Activated CD8-positive, alpha-beta T cell treated with anti-CD3 and anti-CD28 coated beads for 36 hours (primary cell): ENCODE data around the gene TTLL13. TPM values are rescaled to one million over a fixed set of nuclear protein-coding genes. Genes with fewer than 3 reads are reported as not detected.

Source experiments
- ATAC-seq: fragments of 200-7000 bp; cut with Tn5 transposase; one replicate; pipeline ENCODE4 v1.10.0; 2021; ENCODE audit warnings: mild to moderate bottlenecking, moderate library complexity
- CTCF ChIA-PET: fragments of 350-600 bp; sonication (Branson Sonifier 250); formaldehyde crosslinking; loops from one replicate; lab custom pipeline; 2021; ENCODE audit warnings: antibody characterized with exemption; lab: Charles Lee
- POLR2A ChIA-PET: fragments of 350-600 bp; sonication (Branson Sonifier 250); formaldehyde crosslinking; loops from one replicate; lab custom pipeline; 2021; ENCODE audit warnings: antibody characterized with exemption; lab: Charles Lee
- DNase-seq: peaks from one replicate; pipeline ENCODE4 v3.0.0-alpha.2; 2020
- H3K27ac Mint-ChIP-seq: one replicate; pipeline ENCODE4 v1.8.0; 2021; ENCODE audit warnings: mild to moderate bottlenecking, mixed read lengths
- H3K27me3 Mint-ChIP-seq: one replicate; pipeline ENCODE4 v1.8.0; 2021; ENCODE audit warnings: mixed read lengths
- H3K36me3 Mint-ChIP-seq: one replicate; pipeline ENCODE4 v1.8.0; 2021; ENCODE audit warnings: low read depth, mixed read lengths
- H3K4me1 Mint-ChIP-seq: one replicate; pipeline ENCODE4 v1.8.0; 2021; ENCODE audit warnings: low read depth, mixed read lengths
- H3K4me3 Mint-ChIP-seq: one replicate; pipeline ENCODE4 v1.8.0; 2021; ENCODE audit warnings: mild to moderate bottlenecking, moderate library complexity, mixed read lengths
- H3K9me3 Mint-ChIP-seq: one replicate; pipeline ENCODE4 v1.8.0; 2021; ENCODE audit warnings: mixed read lengths
- intact Hi-C: fragments of 100-400 bp; cut with micrococcal nuclease; formaldehyde crosslinking; loops from one replicate; pipeline ENCODE4 v1.10.0; 2022
- total RNA-seq, 2 experiments: library from RNA; stranded (reverse); gene quantifications; one replicate each; pipeline ENCODE4 v1.2.3, GENCODE V29; 2021
- TF ChIP-seq, protein P1 (sequence below): fragments of 200-600 bp; IDR thresholded peaks from one replicate; pipeline ENCODE4 v1.8.0; 2022; ENCODE audit warnings: antibody characterized with exemption, mild to moderate bottlenecking

Gene TTLL13
- total RNA-seq, 2 experiments from 2014 or later: 0.20 to 1.1 TPM

DNA sequence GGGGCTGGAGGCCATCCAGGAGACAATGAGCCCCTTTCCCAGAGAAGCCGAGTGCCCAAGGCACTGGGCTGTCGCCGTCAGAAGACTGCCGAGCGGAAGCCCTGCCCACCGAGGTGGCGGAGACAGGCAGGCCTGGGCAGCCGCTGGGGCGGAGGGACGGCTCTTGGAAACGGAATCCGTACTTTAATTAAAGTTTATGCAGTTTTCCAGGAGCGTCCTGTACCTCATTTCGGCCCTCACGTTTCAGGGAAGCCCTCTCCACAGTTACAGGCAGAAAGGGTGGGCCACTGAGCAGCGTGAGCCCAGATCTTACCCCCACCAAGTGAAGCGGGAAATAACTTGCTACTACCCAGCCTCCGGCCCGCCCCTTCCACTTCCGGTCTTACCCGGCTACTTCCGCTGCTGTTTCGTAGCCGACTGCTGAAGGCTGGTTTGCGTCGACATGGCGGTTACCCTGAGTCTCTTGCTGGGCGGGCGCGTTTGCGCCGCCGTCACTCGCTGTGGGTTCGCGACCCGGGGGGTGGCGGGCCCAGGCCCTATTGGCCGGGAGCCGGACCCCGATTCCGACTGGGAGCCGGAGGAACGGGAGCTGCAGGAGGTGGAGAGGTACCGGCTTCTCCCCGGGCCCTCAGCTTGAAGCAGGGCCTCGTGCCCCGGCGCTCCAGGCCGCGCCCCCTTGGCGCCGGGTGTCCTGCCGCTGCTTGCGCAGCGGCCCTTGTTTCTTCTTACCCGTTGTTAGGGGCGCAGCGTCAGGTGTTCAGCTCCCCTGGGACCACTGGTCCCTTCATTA lies 16.1 kb downstream of the TTLL13 start, which contains the start of gene NGRN:
TSS of gene NGRN (plus strand) at position 402 of the 790 bp plus-strand sequence. CDS start at position 443, 41 bp downstream.
- TF ChIP-seq, protein P1, sequence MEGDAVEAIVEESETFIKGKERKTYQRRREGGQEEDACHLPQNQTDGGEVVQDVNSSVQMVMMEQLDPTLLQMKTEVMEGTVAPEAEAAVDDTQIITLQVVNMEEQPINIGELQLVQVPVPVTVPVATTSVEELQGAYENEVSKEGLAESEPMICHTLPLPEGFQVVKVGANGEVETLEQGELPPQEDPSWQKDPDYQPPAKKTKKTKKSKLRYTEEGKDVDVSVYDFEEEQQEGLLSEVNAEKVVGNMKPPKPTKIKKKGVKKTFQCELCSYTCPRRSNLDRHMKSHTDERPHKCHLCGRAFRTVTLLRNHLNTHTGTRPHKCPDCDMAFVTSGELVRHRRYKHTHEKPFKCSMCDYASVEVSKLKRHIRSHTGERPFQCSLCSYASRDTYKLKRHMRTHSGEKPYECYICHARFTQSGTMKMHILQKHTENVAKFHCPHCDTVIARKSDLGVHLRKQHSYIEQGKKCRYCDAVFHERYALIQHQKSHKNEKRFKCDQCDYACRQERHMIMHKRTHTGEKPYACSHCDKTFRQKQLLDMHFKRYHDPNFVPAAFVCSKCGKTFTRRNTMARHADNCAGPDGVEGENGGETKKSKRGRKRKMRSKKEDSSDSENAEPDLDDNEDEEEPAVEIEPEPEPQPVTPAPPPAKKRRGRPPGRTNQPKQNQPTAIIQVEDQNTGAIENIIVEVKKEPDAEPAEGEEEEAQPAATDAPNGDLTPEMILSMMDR: no peak
- H3K27ac Mint-ChIP-seq: peak within 1 kb of the TSS; percentile 99
- H3K4me3 Mint-ChIP-seq: peak within 1 kb of the TSS; percentile 85
- POLR2A ChIA-PET: interaction anchor here (0.5 to 1.8 kb wide), 14 partner anchors 8 to 667 kb away, joined by 3 to 9 read pairs (median 4); partner anchors contain the start of genes HDDC3 and TTLL13
- peaks cover 34% of the 10 kb centered on the region for H3K36me3 Mint-ChIP-seq
- peaks cover 32% of the 10 kb centered on the region for H3K4me1 Mint-ChIP-seq
- CTCF ChIA-PET: interaction anchor here (1.3 kb wide), 1 partner anchor 16 kb away, joined by 3 read pairs; no protein-coding TSS in a partner anchor
- H3K27me3 Mint-ChIP-seq: no peaks in the 10 kb centered on the region
- intact Hi-C loops: loop anchor here (5.0 kb wide), 1 partner anchor 33 kb away; the partner anchor contains the start of genes CIB1 and GDPGP1
- peak; percentile 96 for DNase-seq
- no peaks in the 10 kb centered on the region for H3K9me3 Mint-ChIP-seq
- ATAC-seq: peak; percentile 89

DNA sequence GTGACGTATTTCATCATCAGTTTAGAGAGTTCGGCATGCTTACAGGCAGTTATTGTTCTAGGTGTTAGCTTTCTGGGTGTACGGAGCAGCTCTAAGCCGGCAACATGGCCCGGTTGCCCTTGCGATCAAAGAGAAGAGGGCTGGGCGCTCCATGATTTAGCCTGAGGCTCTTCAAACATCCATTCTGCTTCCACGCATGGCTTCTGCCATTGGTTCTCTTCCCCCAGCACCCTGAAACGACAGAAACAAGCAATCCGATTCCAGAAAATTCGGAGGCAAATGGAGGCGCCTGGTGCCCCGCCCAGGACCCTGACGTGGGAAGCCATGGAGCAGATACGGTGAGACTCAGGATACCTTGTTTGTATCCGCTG lies 16.7 kb downstream of the TTLL13 start:
- Mint-ChIP-seq H3K27me3 (no peaks in the 10 kb centered on the region), H3K4me1 (peaks cover 34% of the 10 kb centered on the region), H3K9me3 (no peaks in the 10 kb centered on the region), H3K4me3 (peak overlapping the region; percentile 85), H3K27ac (peak overlapping the region; percentile 99), H3K36me3 (peaks cover 36% of the 10 kb centered on the region)
- ATAC-seq: peak; percentile 16
- CTCF ChIA-PET: interaction anchor here (1.3 kb wide), 1 partner anchor 16 kb away, joined by 3 read pairs; no protein-coding TSS in a partner anchor
- DNase-seq: peak; percentile 65
- intact Hi-C loops: loop anchor here (5.0 kb wide), 1 partner anchor 34 kb away; the partner anchor contains the start of genes CIB1 and GDPGP1
- TF ChIP-seq, protein P1: no peak
- POLR2A ChIA-PET: interaction anchor here (0.5 to 1.8 kb wide), 14 partner anchors 8 to 666 kb away, joined by 3 to 9 read pairs (median 4); partner anchors contain the start of genes HDDC3 and TTLL13

DNA sequence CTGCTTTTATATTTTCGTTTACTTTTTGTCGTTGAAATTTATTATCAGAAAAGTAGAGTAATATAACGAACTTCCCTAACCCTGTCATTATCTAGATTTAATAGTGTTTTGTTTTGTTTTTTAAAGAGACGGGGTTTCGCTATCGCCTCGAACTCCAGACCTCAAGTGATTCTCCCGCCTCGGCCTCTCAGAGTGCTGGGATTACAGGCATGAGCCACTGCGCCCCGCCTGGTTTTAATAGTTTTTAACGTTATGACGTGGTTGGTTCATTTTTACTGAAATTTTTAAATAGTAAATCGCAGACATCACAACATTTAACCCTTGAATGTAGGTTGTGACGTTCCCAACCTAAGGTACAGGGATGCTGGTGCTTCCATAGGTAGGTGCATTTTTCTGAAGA lies 17.1 kb downstream of the TTLL13 start:
- TF ChIP-seq, protein P1: no peak
- Mint-ChIP-seq H3K27ac (peak overlapping the region; percentile 99), H3K36me3 (peaks cover 40% of the 10 kb centered on the region), H3K9me3 (no peaks in the 10 kb centered on the region), H3K27me3 (no peaks in the 10 kb centered on the region), H3K4me3 (peak overlapping the region; percentile 85), H3K4me1 (peaks cover 39% of the 10 kb centered on the region)
- ChIA-PET CTCF (interaction anchor here (0.7 to 1.3 kb wide), 2 partner anchors 15 to 27 kb away, joined by 3 read pairs; no protein-coding TSS in a partner anchor), POLR2A (interaction anchor here (0.7 to 1.8 kb wide), 5 partner anchors 31 to 128 kb away, joined by 3 to 9 read pairs (median 3); partner anchors contain the start of gene CIB1)
- intact Hi-C loops: loop anchor here (5.0 kb wide), 1 partner anchor 34 kb away; the partner anchor contains the start of genes CIB1 and GDPGP1
- no peak for ATAC-seq
- DNase-seq: peak; percentile 50

DNA sequence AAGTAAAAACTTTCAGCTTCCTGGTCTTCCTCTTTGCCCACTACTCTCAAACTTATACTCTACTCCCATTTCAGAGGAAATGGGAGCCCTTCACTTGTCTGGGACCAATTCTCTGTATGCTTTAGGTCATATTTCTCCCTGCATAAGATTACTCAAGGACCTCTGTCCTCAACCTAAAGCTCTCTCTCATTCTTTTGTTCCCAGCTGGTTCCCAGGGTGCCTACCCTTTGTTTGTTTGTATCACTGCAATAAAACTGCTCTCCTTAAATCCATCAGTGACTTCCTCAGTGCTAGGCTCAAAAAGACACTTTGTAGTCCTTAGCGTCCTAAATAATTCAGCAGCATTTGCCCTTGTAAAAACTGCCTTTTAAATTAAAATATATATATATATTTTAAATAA lies 19.1 kb downstream of the TTLL13 start:
- POLR2A ChIA-PET: interaction anchor here (1.2 to 1.4 kb wide), 4 partner anchors 23 to 172 kb away, joined by 3 to 4 read pairs (median 3); no protein-coding TSS in a partner anchor

More for the DNA sequence above, 19.1 kb downstream of the TTLL13 start:
- Mint-ChIP-seq H3K9me3 (no peaks in the 10 kb centered on the region), H3K27me3 (no peaks in the 10 kb centered on the region), H3K4me3 (peak overlapping the region; percentile 85), H3K27ac (peak overlapping the region; percentile 37), H3K4me1 (peaks cover 45% of the 10 kb centered on the region), H3K36me3 (peaks cover 48% of the 10 kb centered on the region)
- TF ChIP-seq, protein P1: no peak
- no peak for ATAC-seq
- no peak for DNase-seq
- intact Hi-C loops: loop anchor here (5.0 kb wide), 1 partner anchor 36 kb away; the partner anchor contains the start of genes CIB1 and GDPGP1
- CTCF ChIA-PET: interaction anchor here (0.8 to 1.5 kb wide), 6 partner anchors 21 to 213 kb away, joined by 3 to 6 read pairs (median 3); no protein-coding TSS in a partner anchor
